ENCODE results near the gene MAP3K14. TPM values are rescaled to one million over a fixed set of nuclear protein-coding genes. Genes with fewer than 3 reads are reported as not detected.
A peak's percentile ranks its signal among the peaks of the same experiment; 100 is the strongest.

Gene MAP3K14
- total and polyA plus RNA-seq, 10 of the 15 experiments (the other 5 are each of a cell fraction or from before 2014, with no cell fraction given) = 2.1 to 33.3 (median 19.7) TPM

DNA sequence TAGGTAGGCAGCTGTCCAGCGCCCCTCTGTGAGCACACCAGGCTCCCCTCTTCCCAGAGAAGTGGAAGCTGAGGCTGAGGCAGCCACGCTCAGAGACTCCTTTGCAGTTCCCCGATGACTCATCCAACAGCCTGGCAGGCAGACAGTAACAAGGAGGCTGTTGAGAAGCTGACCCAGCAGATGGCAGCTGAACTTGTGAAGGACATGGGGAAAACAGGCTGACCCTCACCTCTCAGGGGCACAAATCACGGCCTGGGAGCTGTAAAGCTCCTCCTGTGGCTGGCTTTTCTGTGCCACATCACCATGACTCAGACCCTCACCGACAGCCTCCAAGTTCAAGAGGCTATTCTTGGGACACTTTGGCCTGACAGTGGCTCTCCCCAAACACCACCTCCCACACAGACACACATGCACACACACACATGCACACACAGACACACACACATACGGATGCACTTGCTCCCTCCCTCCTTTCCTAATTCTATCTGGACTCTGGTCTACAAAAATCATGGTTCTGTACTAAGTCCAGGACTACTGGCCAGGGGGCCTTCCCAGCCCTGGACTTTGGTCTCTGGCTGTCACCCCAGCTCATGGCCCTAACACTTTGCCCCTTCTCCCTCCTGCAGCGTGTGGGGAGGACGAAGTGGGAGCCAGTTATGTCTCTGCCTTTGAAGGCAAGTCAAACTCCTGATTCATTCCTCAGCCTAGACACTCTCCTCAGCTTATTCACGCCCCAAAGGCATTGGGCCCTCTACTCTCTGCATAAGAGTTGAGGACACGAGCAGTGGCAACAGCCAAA, 23.2 kb downstream of the MAP3K14 start (continued):
- TF ChIP-seq CHD1 (IDR thresholded peaks at IDR 0.05; ENCODE audit: low read depth, low read length) = no peak
- TF ChIP-seq, protein P1, sequence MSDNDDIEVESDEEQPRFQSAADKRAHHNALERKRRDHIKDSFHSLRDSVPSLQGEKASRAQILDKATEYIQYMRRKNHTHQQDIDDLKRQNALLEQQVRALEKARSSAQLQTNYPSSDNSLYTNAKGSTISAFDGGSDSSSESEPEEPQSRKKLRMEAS (IDR thresholded peaks at IDR 0.05; ENCODE audit: low read depth, low read length) = no peak
- TF ChIP-seq JUND (IDR thresholded peaks at IDR 0.05; ENCODE audit: low read depth, low read length) = no peak
- TF ChIP-seq NR2C2 (IDR thresholded peaks at IDR 0.05; ENCODE audit: borderline replicate concordance, control insufficient read depth, insufficient read length, low read depth) = no peak
- no peak for TF ChIP-seq HDAC2 (IDR thresholded peaks at IDR 0.05)
- no peak for TF ChIP-seq ESRRA (IDR thresholded peaks at IDR 0.05; ENCODE audit: low read length)
- no peak for TF ChIP-seq ZSCAN29 (IDR thresholded peaks at IDR 0.05)
- TF ChIP-seq HCFC1 (IDR thresholded peaks at IDR 0.05; ENCODE audit: low read length) = no peak
- TF ChIP-seq POLR2AphosphoS2 (IDR thresholded peaks at IDR 0.05; ENCODE audit: low read depth, low read length) = no peak
- TF ChIP-seq IKZF1 (conservative IDR thresholded peaks at IDR 0.05) = peak; percentile 34; the same call in 1 of the 2 replicates
- TF ChIP-seq POLR2AphosphoS5 (IDR thresholded peaks at IDR 0.05; ENCODE audit: low read length) = 0 out of 2 replicates have a peak, but pooled peaks have one; percentile 36
- no peak for TF ChIP-seq RB1 (IDR thresholded peaks at IDR 0.05; ENCODE audit: borderline replicate concordance)
- no peak for TF ChIP-seq SIN3A (IDR thresholded peaks at IDR 0.05; ENCODE audit: low read depth, low read length)
- TF ChIP-seq, protein P2, sequence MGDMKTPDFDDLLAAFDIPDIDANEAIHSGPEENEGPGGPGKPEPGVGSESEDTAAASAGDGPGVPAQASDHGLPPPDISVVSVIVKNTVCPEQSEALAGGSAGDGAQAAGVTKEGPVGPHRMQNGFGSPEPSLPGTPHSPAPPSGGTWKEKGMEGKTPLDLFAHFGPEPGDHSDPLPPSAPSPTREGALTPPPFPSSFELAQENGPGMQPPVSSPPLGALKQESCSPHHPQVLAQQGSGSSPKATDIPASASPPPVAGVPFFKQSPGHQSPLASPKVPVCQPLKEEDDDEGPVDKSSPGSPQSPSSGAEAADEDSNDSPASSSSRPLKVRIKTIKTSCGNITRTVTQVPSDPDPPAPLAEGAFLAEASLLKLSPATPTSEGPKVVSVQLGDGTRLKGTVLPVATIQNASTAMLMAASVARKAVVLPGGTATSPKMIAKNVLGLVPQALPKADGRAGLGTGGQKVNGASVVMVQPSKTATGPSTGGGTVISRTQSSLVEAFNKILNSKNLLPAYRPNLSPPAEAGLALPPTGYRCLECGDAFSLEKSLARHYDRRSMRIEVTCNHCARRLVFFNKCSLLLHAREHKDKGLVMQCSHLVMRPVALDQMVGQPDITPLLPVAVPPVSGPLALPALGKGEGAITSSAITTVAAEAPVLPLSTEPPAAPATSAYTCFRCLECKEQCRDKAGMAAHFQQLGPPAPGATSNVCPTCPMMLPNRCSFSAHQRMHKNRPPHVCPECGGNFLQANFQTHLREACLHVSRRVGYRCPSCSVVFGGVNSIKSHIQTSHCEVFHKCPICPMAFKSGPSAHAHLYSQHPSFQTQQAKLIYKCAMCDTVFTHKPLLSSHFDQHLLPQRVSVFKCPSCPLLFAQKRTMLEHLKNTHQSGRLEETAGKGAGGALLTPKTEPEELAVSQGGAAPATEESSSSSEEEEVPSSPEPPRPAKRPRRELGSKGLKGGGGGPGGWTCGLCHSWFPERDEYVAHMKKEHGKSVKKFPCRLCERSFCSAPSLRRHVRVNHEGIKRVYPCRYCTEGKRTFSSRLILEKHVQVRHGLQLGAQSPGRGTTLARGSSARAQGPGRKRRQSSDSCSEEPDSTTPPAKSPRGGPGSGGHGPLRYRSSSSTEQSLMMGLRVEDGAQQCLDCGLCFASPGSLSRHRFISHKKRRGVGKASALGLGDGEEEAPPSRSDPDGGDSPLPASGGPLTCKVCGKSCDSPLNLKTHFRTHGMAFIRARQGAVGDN (IDR thresholded peaks at IDR 0.05) = no peak
- TF ChIP-seq NR2F1 (conservative IDR thresholded peaks at IDR 0.05) = peak; percentile 70; the same call in 1 of the 2 replicates
- no peak for TF ChIP-seq RELA (IDR thresholded peaks at IDR 0.05; ENCODE audit: borderline replicate concordance, partially characterized antibody)
- 0 out of 2 replicates have a peak, but pooled peaks have one; percentile 15 for TF ChIP-seq GATAD2B (conservative IDR thresholded peaks at IDR 0.05; ENCODE audit: low read depth)
- TF ChIP-seq SP1 (IDR thresholded peaks at IDR 0.05; ENCODE audit: low read depth, low read length) = no peak
- TF ChIP-seq SUPT20H (IDR thresholded peaks at IDR 0.05; ENCODE audit: borderline replicate concordance, control insufficient read depth, low read depth, low read length) = no peak
- TF ChIP-seq KAT2A (conservative IDR thresholded peaks at IDR 0.05; ENCODE audit: control insufficient read depth, low read depth, low read length) = no peak
- no peak for TF ChIP-seq CBX5 (IDR thresholded peaks at IDR 0.05; ENCODE audit: low read depth)
- TF ChIP-seq, protein P3, sequence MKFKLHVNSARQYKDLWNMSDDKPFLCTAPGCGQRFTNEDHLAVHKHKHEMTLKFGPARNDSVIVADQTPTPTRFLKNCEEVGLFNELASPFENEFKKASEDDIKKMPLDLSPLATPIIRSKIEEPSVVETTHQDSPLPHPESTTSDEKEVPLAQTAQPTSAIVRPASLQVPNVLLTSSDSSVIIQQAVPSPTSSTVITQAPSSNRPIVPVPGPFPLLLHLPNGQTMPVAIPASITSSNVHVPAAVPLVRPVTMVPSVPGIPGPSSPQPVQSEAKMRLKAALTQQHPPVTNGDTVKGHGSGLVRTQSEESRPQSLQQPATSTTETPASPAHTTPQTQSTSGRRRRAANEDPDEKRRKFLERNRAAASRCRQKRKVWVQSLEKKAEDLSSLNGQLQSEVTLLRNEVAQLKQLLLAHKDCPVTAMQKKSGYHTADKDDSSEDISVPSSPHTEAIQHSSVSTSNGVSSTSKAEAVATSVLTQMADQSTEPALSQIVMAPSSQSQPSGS (IDR thresholded peaks at IDR 0.05; ENCODE audit: low read length) = no peak
- peak in 1 of 2 experiments; percentile 15; a peak in 1 of 4 replicates for TF ChIP-seq BHLHE40 (IDR thresholded peaks at IDR 0.05; ENCODE audit: borderline replicate concordance in 1 of 2, low read depth in 2 of 2, low read length in 1 of 2)
- no peak for TF ChIP-seq PAX8 (IDR thresholded peaks at IDR 0.05)
- no peak for TF ChIP-seq STAT1 (conservative IDR thresholded peaks at IDR 0.05)
- TF ChIP-seq ZBED1 (IDR thresholded peaks at IDR 0.05; ENCODE audit: borderline replicate concordance) = no peak

Measured in GM12878 (cell line).